NCI-H82 treated with DMSO at 0.1 percent for 48 hours (cell line): ENCODE measurements around the gene NDUFB8.
A peak's percentile ranks its signal among the peaks of the same experiment; 100 is the strongest.
"Not testable (repeated sequence)": the region's sequence is repeated elsewhere in the genome, so short reads cannot be mapped to it uniquely, and the experiment has no call there.

ENCODE experiments used
- DNase-seq: peaks from one replicate; lab custom pipeline; 2025; ENCODE audit not compliant: unreplicated experiment; lab: John Stamatoyannopoulos, UW

Gene NDUFB8

DNA sequence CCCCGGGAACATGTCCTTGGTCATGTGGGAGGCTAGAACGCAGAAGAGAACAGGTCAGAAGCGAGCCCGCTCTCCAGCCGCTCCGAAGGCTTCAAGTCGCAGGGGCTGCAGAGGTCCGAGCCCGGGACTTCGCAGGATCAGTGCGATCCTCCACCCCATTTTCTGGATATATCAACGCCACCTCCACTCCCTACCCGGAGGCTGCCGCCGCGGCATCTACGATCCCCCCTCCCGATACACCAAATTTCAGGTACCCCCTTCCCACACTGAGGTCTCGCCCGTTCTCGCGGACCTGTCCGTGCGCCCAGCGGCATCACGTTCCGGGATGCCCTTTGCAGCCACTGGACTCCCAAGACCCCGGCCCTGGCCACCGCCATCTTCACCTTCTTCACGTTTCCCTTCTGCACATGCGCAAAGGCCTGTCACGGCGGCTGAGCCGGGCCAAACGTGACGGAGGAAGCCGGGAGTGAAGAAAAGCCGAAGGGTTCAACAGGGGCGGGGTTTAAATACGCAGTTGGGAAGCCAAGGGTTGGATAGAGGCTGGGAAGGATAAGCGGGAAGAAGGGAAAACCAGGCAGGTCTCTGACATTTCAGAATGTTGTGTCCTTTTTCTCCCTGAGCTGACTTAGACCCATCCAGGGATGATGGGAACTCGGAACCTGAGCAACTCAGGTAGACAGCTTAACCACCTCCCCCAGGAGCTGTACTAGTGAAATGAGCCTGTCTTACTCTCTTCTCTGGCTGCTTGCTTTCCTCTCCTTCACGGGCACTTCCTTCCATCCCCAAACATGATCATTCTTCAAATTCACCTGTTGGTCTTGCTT, at the start of gene NDUFB8:
TSS of gene NDUFB8 (minus strand) at position 397 of the 824 bp plus-strand sequence. CDS start at position 377, 20 bp downstream.
- peak; percentile 56 for DNase-seq

GRCh38 chr10:100576282-100576635, 46.6 kb upstream of the NDUFB8 start:
- DNase-seq, result no peak

GRCh38 chr10:100575585-100576281, 46.1 kb upstream of the NDUFB8 start:
- no peak for DNase-seq

DNA sequence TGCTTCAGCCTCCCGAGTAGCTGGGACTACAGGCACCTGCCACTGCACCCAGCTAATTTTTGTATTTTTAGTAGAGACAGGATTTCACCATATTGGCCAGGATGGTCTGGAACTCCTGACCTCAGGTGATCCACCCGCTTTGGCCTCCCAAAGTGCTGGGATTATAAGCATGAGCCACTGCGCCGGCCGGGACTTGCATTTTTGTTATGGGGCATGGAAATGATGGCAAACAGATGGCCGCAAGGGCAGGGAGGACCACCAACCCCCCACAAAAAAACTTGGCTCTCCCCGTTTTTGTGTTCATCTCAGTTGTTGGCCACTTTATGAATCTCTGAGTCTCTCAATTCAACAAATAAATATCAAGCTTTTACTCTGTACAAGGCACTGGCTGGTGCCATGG, 45.5 kb upstream of the NDUFB8 start:
- DNase-seq, result not testable (repeated sequence)

DNA sequence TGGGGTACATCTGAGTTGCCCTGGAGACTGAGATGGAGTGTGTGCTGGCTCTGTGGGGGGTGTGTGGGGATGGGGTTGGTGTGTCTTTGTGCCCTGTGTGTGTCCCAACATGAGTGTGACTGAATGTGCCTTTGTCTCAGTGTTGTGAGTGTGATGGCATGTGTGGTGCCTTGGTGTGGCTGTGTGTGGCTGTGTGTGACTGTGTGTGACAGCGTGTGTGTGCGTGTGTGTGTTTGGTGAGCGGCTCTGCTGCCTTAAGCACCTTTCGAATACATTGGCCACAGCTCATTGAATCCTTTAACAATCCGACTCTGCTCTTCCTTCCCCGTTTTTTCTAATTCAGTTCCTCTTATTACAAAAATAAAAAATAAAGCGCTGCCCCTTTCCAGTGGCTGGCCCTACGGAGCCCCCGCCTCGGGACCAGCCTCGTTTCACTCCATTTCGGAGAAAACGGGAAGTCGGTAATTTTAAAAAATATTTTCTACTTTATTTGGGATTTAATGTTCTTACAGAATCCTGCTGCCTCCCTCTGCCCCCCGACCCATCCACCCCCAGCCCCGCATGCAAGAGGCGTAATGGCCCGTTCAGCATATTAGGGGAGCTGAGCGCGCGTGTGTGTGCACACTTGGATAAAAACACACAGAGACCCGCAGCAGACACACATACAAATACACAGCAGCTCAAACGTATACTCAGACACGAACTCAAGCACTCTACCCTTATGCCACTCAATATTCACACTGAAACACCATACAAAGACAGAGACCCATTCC, 41.6 kb upstream of the NDUFB8 start:
- no peak for DNase-seq

- DNase-seq, result no peak
Observed at GRCh38 chr10:100570506-100570905, 40.8 kb upstream of the NDUFB8 start.

DNA sequence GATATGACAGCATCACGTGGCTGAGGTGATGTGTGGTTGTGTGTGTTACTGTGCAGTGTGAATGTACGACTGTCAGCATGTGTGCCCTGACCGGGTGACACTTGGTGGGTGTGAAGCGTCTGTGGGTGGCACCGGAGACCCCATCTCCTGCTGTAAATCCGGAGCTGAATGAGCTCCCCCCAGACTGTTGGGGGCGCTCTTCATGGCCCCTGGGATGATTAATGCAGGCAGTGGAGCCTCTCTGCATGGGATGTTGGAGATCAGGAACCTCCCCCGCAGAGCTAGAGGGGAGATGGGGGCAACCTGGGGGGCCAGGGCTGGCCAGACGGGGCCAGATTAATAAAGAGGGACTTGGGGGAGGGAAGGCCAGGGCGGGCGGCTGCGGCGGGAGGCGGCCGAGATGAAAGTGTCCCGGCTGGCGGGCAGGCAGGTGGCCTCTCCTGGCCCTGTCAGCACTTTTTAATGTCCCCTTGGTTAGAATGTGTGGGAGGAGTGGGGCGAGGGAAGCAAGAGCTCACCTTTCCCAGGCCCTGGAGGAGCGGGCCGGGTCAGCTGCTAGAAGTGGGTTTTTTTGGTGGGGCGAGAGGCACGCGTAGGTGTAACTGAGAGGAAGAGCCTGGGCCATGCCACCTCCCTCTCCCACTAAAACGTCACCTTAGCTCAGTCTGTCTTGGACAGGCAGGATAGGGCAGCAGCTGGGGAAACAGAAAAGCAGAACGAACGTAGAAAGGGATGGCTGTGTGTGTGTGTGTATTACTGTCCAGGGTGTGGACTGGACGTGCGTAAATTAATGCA, 40.2 kb upstream of the NDUFB8 start:
- no peak for DNase-seq

GRCh38 chr10:100568912-100569311, 39.2 kb upstream of the NDUFB8 start:
- DNase-seq, result peak; percentile 59

GRCh38 chr10:100567826-100568225, 38.2 kb upstream of the NDUFB8 start:
- DNase-seq, result no peak

GRCh38 chr10:100567249-100567648, 37.6 kb upstream of the NDUFB8 start:
- DNase-seq, result no peak

- DNase-seq, result no peak
Observed at GRCh38 chr10:100566561-100566960, 36.9 kb upstream of the NDUFB8 start.

GRCh38 chr10:100565206-100565985, 35.7 kb upstream of the NDUFB8 start:
- DNase-seq, result no peak

- DNase-seq, result peak; percentile 9
Observed at GRCh38 chr10:100562008-100562672, 32.5 kb upstream of the NDUFB8 start.

DNA sequence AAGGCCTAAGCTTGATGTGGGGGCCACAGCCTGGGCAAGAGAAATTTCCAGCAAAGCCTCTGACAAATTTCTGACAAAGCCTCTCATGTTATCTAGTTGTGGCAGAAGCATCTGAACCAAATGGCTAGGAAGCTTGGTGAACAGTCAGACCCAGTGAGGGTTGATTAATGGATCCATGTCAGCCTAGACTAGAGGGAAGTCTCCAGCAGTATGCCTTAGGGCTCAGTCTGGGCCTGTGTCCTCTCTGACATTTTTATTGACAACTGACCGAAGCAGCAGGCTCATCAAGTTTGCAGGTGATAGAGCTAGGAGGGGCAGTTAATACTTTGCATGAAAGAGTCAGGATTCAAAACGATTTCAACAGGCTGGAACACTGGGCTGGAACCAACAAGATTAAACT, 31.3 kb upstream of the NDUFB8 start:
- DNase-seq, result no peak

DNA sequence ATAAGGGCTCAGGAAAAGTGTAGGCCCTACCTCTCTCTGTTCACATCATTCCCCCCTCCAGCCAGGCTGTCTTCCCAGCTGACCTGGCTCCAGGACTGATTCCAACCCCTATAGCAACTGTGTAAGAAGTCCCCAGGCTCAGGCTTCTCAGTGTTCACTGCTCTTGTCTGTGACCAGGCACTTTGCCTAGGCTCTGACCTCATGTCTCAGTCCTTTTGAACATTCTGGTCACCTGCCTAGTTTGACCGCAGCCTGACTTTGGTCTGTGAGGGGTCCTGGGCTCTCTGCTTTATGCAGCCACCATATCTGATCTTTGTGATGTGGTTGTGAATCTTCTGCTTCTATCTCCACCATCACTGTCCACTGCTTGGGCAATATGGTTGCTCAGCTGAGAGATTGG, 30.6 kb upstream of the NDUFB8 start:
- no peak for DNase-seq

DNA sequence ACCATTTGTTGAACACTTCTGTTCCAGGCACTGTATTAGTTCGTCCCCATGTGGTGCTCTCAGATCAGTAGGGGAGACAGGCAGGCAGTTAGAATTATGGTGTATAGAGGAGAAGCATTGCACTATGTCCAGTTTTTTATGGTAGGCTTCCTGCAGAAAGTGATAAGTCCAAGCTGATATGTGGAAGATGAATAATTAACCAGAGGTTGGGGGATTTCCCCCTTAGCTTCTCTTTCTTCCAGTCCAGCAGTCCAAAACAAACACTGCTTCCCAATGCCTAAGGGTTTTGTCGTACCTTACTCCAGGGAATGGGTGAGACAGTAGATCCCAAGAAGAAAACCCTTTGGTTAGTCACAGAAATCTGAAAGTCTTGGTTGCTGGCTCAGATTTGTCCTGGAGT, 25.2 kb upstream of the NDUFB8 start:
- DNase-seq, result no peak

- DNase-seq, result no peak
Observed at GRCh38 chr10:100553929-100554328, 24.3 kb upstream of the NDUFB8 start.

DNA sequence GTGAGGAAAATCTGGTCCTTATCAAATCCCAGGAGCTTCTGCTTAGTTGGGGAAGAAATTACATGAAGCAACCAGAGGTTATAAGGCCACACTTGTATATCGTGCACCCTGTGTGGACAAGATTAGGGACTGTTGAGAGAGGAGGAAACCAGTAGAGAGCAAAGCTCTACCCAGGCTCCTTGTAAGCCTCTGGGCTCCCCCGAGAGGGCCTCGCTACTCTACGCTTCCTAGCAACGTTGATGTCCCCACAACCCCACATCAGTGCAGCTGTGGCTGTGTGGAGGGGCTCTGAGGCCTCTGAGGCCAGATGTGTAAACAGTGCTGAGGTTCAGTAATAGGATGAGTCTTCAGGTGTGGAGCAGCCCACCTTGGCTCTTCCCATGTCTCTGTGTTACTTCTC, 22.1 kb upstream of the NDUFB8 start:
- DNase-seq, result no peak

DNA sequence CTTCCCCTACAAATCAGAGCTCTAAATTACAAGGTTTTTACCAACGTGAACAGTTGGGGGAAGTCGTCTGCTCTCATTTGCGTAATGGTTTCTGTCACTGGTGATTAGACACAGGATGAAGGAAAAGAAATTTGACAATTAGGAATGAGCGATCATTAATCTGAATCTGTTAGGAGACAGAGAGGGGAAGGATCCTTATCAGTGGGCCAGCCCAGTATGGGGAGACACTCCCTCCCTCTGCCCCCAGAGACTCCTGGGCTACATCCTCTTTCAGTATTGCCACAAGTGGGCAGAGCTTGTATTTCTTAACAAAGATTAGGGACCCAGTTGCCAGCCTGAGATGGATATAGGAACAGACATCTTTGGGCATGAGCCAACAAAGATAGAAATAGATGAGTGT, 21.5 kb upstream of the NDUFB8 start:
- DNase-seq, result no peak

DNA sequence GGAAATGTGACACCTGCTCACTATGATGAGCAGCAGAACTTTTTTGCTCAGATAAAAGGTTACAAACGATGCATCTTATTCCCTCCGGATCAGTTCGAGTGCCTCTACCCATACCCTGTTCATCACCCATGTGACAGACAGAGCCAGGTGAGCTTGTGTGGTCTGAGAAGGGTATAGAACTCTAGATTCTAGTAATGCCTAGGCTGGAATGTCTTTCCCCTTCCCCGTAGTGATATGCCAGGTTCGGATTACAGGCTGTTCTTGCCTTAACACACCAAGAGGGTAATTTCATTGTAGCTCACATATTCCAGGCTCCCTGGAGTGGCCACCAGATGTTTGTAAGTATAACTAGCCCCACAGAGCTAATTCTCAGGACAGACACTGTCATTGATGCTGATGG, 15.3 kb upstream of the NDUFB8 start:
- DNase-seq, result no peak
